K562 (cell line): ENCODE data around the gene ZFR2. TPM values are rescaled to one million over a fixed set of nuclear protein-coding genes. Genes with fewer than 3 reads are reported as not detected.

Experiments
- ETV5 ChIP-seq: sonication (generic); formaldehyde crosslinking; IDR thresholded peaks from 2 replicates; pipeline ENCODE4 v1.4.0; 2020; ENCODE audit warnings: low read depth, mild to moderate bottlenecking, missing genetic modification reagents
- IRF2 ChIP-seq: sonication (generic); formaldehyde crosslinking; IDR thresholded peaks from 2 replicates; pipeline ENCODE4 v1.8.1; 2022; ENCODE audit warnings: mild to moderate bottlenecking, missing genetic modification reagents
- MYNN ChIP-seq, 2 experiments: sonication (generic); formaldehyde crosslinking in 1 of 2; IDR thresholded peaks; 2 replicates each; pipeline versions ENCODE4 v1.5.0 to v1.6.1; 2016 to 2020; ENCODE audit warnings: antibody characterized with exemption in 1 of 2, missing genetic modification reagents in 1 of 2
- RBFOX2 ChIP-seq: fragments of 200-400 bp; formaldehyde crosslinking; IDR thresholded peaks from 2 replicates; pipeline ENCODE4 v1.6.1; 2017; ENCODE audit warnings: low read depth, mild to moderate bottlenecking, low read length, moderate library complexity
- SIN3B ChIP-seq: fragments of 450-650 bp; IDR thresholded peaks from 2 replicates; pipeline ENCODE4 v1.6.1; 2017; ENCODE audit warnings: low read depth, mild to moderate bottlenecking, moderate library complexity
- YBX1 ChIP-seq: fragments of 450-650 bp; IDR thresholded peaks from 2 replicates; pipeline ENCODE4 v1.7.1; 2016; ENCODE audit warnings: mild to moderate bottlenecking
- ZNF12 ChIP-seq: sonication (generic); formaldehyde crosslinking; IDR thresholded peaks from 2 replicates; pipeline ENCODE4 v1.4.0; 2020; ENCODE audit warnings: mild to moderate bottlenecking, missing genetic modification reagents
- ZNF197 ChIP-seq: fragments of 200-800 bp; sonication (Bioruptor generic); IDR thresholded peaks from 2 replicates; pipeline ENCODE4 v1.6.1; 2016; ENCODE audit warnings: low read depth, missing genetic modification characterization, missing compliant biosample characterization
- ZNF436 ChIP-seq: fragments of 250-450, 450-650 bp; sonication (Bioruptor Pico); formaldehyde crosslinking; IDR thresholded peaks from 2 replicates; pipeline ENCODE4 v1.7.0; 2020; ENCODE audit warnings: mild to moderate bottlenecking
- polyA plus RNA-seq, 8 experiments: library from polyadenylated mRNA; depleted of rRNA in 4 of 8; stranded (reverse) in 5 of 8; unstranded in 3 of 8; fragments of >200 nt; fragmentation: Nextera tagmentation in 2 of 8; fragmentation: Illumina TruSeq in 1 of 8; extraction: Ambion mirVana in 2 of 8; extraction: Trizol in 1 of 8; gene quantifications; 2 replicates each; pipeline versions ENCODE4 v1.2.1 to v1.2.3, GENCODE V29; 2011 to 2014; ENCODE audit warnings: inconsistent platforms in 1 of 8, missing spikeins in 1 of 8
- total RNA-seq, 7 experiments: library from RNA; depleted of rRNA in 6 of 7; stranded (reverse); fragments of >200 nt in 6 of 7; fragmentation: Illumina TruSeq in 2 of 7; extraction: Trizol in 2 of 7; gene quantifications; 2 replicates each; pipeline versions ENCODE4 v1.2.1 to v1.2.3, GENCODE V29; 2011 to 2021; ENCODE audit warnings: low replicate concordance in 1 of 7
- TF ChIP-seq, protein P1 (sequence below): fragments of 250-450 bp; sonication (Bioruptor Pico); IDR thresholded peaks from 2 replicates; pipeline ENCODE4 v1.8.0; 2021; ENCODE audit warnings: mild to moderate bottlenecking, moderate library complexity
- TF ChIP-seq, protein P2 (sequence below): IDR thresholded peaks from 3 replicates; pipeline ENCODE4 v1.6.1; 2011; ENCODE audit warnings: borderline replicate concordance, mild to moderate bottlenecking; ENCODE audit not compliant: insufficient read length, insufficient read depth
- TF ChIP-seq, protein P3 (sequence below): fragments of 450-650 bp; IDR thresholded peaks from 2 replicates; pipeline ENCODE4 v1.6.1; 2016; ENCODE audit warnings: borderline replicate concordance
- TF ChIP-seq, protein P4 (sequence below): fragments of 250-450 bp; sonication (Bioruptor Pico); IDR thresholded peaks from 2 replicates; pipeline ENCODE4 v1.8.0; 2021; ENCODE audit warnings: borderline replicate concordance, mild to moderate bottlenecking, moderate library complexity; ENCODE audit not compliant: poor library complexity, severe bottlenecking

The ZFR2 gene
- total and polyA plus RNA-seq, 9 of the 15 experiments (the other 6 are each of a cell fraction or from before 2014, with no cell fraction given), result 0.03 to 0.59 (median 0.07) TPM; not detected in 6

DNA sequence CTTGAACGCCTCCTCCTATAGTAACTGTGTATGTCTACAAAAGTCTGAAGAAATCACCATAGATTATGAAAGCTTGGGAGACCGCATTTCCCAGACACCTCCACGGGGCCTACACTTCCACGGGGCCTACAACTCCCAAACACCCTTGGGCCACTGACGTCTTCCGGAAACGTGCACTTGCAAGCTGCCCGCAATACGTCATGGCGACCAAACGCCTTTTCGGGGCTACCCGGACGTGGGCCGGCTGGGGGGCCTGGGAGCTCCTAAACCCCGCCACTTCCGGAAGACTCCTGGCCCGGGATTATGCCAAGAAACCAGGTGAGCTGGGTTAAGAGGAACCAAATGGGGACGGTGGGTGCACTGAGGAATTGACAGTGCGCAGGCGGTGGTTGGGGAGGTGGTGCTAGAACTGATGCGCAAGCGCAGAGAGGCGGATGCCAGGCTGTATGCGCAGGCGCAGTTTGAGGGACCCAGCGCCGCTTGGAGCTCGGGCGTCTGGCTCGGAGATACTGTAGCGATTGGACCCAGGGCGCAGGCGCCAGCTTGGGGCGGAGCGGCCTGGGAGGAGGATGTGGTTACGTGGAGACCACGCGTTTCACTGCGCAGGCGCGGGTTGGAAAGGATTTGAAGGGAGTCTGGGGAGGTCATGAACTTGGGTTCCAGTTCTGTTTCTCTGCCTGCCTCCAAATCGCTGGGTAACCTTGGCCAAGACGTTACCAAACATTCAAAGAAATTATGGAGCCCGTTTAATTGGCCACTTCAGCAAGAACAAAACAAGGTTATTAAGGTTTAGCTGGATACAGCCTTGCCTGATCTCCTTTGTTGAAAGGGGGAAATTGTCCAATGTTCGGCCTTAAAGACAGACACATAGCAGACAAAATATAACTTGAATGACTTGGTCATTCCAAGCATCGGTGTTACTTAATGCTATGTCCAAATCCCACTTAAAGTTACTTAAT, 106.1 kb downstream of the ZFR2 start, which contains the start of gene MRPL54 (continued):
- TF ChIP-seq ZNF197 (CRISPR knock-in tag) (no peak), YBX1 (no peak), ZNF436 (CRISPR knock-in tag) (peak; percentile 9; the same call in 1 of the 2 replicates), SIN3B (peak; percentile 64; the same call in 1 of the 2 replicates), MYNN (IDR thresholded peaks at IDR 0.05) (no peak), MYNN (CRISPR knock-in tag; IDR thresholded peaks at IDR 0.05) (no peak), ZNF12 (CRISPR knock-in tag) (no peak), ETV5 (CRISPR knock-in tag) (peak; percentile 94), RBFOX2 (peak; percentile 94), IRF2 (CRISPR knock-in tag) (no peak)
- TF ChIP-seq, protein P1, sequence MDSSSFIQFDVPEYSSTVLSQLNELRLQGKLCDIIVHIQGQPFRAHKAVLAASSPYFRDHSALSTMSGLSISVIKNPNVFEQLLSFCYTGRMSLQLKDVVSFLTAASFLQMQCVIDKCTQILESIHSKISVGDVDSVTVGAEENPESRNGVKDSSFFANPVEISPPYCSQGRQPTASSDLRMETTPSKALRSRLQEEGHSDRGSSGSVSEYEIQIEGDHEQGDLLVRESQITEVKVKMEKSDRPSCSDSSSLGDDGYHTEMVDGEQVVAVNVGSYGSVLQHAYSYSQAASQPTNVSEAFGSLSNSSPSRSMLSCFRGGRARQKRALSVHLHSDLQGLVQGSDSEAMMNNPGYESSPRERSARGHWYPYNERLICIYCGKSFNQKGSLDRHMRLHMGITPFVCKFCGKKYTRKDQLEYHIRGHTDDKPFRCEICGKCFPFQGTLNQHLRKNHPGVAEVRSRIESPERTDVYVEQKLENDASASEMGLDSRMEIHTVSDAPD (CRISPR knock-in tag), result no peak
- TF ChIP-seq, protein P2, sequence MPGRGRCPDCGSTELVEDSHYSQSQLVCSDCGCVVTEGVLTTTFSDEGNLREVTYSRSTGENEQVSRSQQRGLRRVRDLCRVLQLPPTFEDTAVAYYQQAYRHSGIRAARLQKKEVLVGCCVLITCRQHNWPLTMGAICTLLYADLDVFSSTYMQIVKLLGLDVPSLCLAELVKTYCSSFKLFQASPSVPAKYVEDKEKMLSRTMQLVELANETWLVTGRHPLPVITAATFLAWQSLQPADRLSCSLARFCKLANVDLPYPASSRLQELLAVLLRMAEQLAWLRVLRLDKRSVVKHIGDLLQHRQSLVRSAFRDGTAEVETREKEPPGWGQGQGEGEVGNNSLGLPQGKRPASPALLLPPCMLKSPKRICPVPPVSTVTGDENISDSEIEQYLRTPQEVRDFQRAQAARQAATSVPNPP, result no peak
- TF ChIP-seq, protein P3, sequence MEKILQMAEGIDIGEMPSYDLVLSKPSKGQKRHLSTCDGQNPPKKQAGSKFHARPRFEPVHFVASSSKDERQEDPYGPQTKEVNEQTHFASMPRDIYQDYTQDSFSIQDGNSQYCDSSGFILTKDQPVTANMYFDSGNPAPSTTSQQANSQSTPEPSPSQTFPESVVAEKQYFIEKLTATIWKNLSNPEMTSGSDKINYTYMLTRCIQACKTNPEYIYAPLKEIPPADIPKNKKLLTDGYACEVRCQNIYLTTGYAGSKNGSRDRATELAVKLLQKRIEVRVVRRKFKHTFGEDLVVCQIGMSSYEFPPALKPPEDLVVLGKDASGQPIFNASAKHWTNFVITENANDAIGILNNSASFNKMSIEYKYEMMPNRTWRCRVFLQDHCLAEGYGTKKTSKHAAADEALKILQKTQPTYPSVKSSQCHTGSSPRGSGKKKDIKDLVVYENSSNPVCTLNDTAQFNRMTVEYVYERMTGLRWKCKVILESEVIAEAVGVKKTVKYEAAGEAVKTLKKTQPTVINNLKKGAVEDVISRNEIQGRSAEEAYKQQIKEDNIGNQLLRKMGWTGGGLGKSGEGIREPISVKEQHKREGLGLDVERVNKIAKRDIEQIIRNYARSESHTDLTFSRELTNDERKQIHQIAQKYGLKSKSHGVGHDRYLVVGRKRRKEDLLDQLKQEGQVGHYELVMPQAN, result peak; percentile 81
- TF ChIP-seq, protein P4, sequence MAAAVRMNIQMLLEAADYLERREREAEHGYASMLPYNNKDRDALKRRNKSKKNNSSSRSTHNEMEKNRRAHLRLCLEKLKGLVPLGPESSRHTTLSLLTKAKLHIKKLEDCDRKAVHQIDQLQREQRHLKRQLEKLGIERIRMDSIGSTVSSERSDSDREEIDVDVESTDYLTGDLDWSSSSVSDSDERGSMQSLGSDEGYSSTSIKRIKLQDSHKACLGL (CRISPR knock-in tag), result no peak
